Measurements from ENCODE around the gene SUCNR1.
"Not testable (repeated sequence)": the region's sequence is repeated elsewhere in the genome, so short reads cannot be mapped to it uniquely, and the experiment has no call there.

SUCNR1 gene

GRCh38 chr3:151873398-151873797 is at the start of gene SUCNR1:
Gene SUCNR1 (plus strand): TSS chr3:151873643. CDS start chr3:151879893, 6,250 bp downstream.
- DNase-seq = no peak

GRCh38 chr3:151827816-151828215 is 45.6 kb upstream of the SUCNR1 start:
- no peak for DNase-seq

- no peak for DNase-seq
These were observed 37.5 kb upstream of the SUCNR1 start for GRCh38 chr3:151835751-151836525.

- no peak for DNase-seq
These were observed 36.4 kb upstream of the SUCNR1 start for GRCh38 chr3:151837057-151837456.

- DNase-seq = peak; percentile 33
These were observed 34.7 kb upstream of the SUCNR1 start for GRCh38 chr3:151838574-151839312.

- no peak for DNase-seq
These were observed 34.2 kb upstream of the SUCNR1 start for GRCh38 chr3:151839313-151839631.

- no peak for DNase-seq
These were observed 31.6 kb upstream of the SUCNR1 start for GRCh38 chr3:151841801-151842200.

GRCh38 chr3:151843275-151843674 is 30.2 kb upstream of the SUCNR1 start:
- DNase-seq = no peak

GRCh38 chr3:151845306-151845905 is 28.0 kb upstream of the SUCNR1 start:
- DNase-seq = no peak

GRCh38 chr3:151850065-151850464 is 23.4 kb upstream of the SUCNR1 start:
- DNase-seq = not testable (repeated sequence)

GRCh38 chr3:151852074-151852811 is 21.2 kb upstream of the SUCNR1 start:
- DNase-seq = no peak

- DNase-seq = no peak
These were observed 17.3 kb upstream of the SUCNR1 start for GRCh38 chr3:151856118-151856517.

- no peak for DNase-seq
These were observed 16.8 kb upstream of the SUCNR1 start for GRCh38 chr3:151856641-151857040.

GRCh38 chr3:151859233-151859673 is 14.2 kb upstream of the SUCNR1 start:
- no peak for DNase-seq

GRCh38 chr3:151859905-151860304 is 13.5 kb upstream of the SUCNR1 start:
- DNase-seq = no peak

- no peak for DNase-seq
These were observed 9.8 kb upstream of the SUCNR1 start for GRCh38 chr3:151863611-151864010.

- DNase-seq = no peak
These were observed 8.9 kb upstream of the SUCNR1 start for GRCh38 chr3:151864423-151865101.

- no peak for DNase-seq
These were observed 6.6 kb upstream of the SUCNR1 start for GRCh38 chr3:151866711-151867410.

- no peak for DNase-seq
These were observed 5.8 kb upstream of the SUCNR1 start for GRCh38 chr3:151867666-151868065.

- no peak for DNase-seq
These were observed 4.3 kb upstream of the SUCNR1 start for GRCh38 chr3:151869181-151869580.

GRCh38 chr3:151871639-151872468 is 1.6 kb upstream of the SUCNR1 start:
- no peak for DNase-seq

Measured in CD4-positive, alpha-beta T cell treated with Interleukin-17A for 4 hours (primary cell).